NOMO-1 treated with dmso at 0.1 percent for 144 hours (cell line): ENCODE measurements around the gene LGALS12.
"Not testable (repeated sequence)": the region's sequence is repeated elsewhere in the genome, so short reads cannot be mapped to it uniquely, and the experiment has no call there.

Source experiments
- DNase-seq: peaks from one replicate; lab custom pipeline; 2025; ENCODE audit not compliant: unreplicated experiment; lab: John Stamatoyannopoulos, UW

Gene LGALS12

GRCh38 chr11:63532117-63532516 lies 26.2 kb downstream of the LGALS12 start:
- DNase-seq, result no peak

GRCh38 chr11:63532799-63533475 lies 27.1 kb downstream of the LGALS12 start:
- no peak for DNase-seq

GRCh38 chr11:63534076-63534475 lies 28.2 kb downstream of the LGALS12 start:
- no peak for DNase-seq

GRCh38 chr11:63534895-63535461 lies 29.1 kb downstream of the LGALS12 start:
- DNase-seq, result no peak

GRCh38 chr11:63535734-63536133 lies 29.9 kb downstream of the LGALS12 start:
- no peak for DNase-seq

GRCh38 chr11:63536669-63537292 lies 30.9 kb downstream of the LGALS12 start, which contains the start of gene PLAAT4:
Gene PLAAT4, plus strand, starts transcription at chr11:63536808. Its CDS starts 61 bp downstream, at chr11:63536869.
- no peak for DNase-seq

- DNase-seq, result no peak
Observed at GRCh38 chr11:63537293-63538101, 31.6 kb downstream of the LGALS12 start.

GRCh38 chr11:63542506-63542905 lies 36.6 kb downstream of the LGALS12 start:
- not testable (repeated sequence) for DNase-seq

- no peak for DNase-seq
Observed at GRCh38 chr11:63543711-63544110, 37.8 kb downstream of the LGALS12 start.

- no peak for DNase-seq
Observed at GRCh38 chr11:63547061-63547460, 41.2 kb downstream of the LGALS12 start.

- DNase-seq, result no peak
Observed at GRCh38 chr11:63548178-63548577, 42.3 kb downstream of the LGALS12 start.

- DNase-seq, result no peak
Observed at GRCh38 chr11:63549411-63549810, 43.5 kb downstream of the LGALS12 start.

- not testable (repeated sequence) for DNase-seq
Observed at GRCh38 chr11:63550156-63550700, 44.3 kb downstream of the LGALS12 start.

- DNase-seq, result no peak
Observed at GRCh38 chr11:63551091-63551888, 45.4 kb downstream of the LGALS12 start.

- no peak for DNase-seq
Observed at GRCh38 chr11:63551889-63552266, 46.0 kb downstream of the LGALS12 start.

- DNase-seq, result no peak
Observed at GRCh38 chr11:63552921-63553320, 47.0 kb downstream of the LGALS12 start.

GRCh38 chr11:63553759-63554158 lies 47.9 kb downstream of the LGALS12 start:
- no peak for DNase-seq

- DNase-seq, result no peak
Observed at GRCh38 chr11:63554877-63555223, 49.0 kb downstream of the LGALS12 start.

GRCh38 chr11:63556404-63557013 lies 50.6 kb downstream of the LGALS12 start:
- no peak for DNase-seq

GRCh38 chr11:63557570-63557969 lies 51.7 kb downstream of the LGALS12 start:
- no peak for DNase-seq
